GM12878 (cell line): ENCODE data around the gene MAT2B. TPM values are rescaled to one million over a fixed set of nuclear protein-coding genes. Genes with fewer than 3 reads are reported as not detected.
A peak's percentile ranks its signal among the peaks of the same experiment; 100 is the strongest.

Experiments used
- BHLHE40 ChIP-seq, 2 experiments: fragments of 450-650 bp in 1 of 2; IDR thresholded peaks; 2 replicates each; pipeline ENCODE4 v1.6.1; 2011 to 2017; ENCODE audit warnings: low read depth in 2 of 2, borderline replicate concordance in 1 of 2, improper control_type of control experiment in 1 of 2, low read length in 1 of 2, mild to moderate bottlenecking in 1 of 2
- ESRRA ChIP-seq: IDR thresholded peaks from 2 replicates; pipeline ENCODE4 v1.6.1; 2012; ENCODE audit warnings: mild to moderate bottlenecking, low read length, improper control_type of control experiment
- FOXM1 ChIP-seq: IDR thresholded peaks from 2 replicates; pipeline ENCODE4 v1.6.1; 2012; ENCODE audit warnings: low read depth, mild to moderate bottlenecking, inconsistent platforms, low read length, moderate library complexity
- HDAC6 ChIP-seq: fragments of 200-600 bp; sonication (generic); IDR thresholded peaks from one replicate; pipeline ENCODE4 v1.8.0; 2017; ENCODE audit warnings: antibody characterized with exemption; ENCODE audit not compliant: unreplicated experiment
- IRF3 ChIP-seq: fragments of 450-650 bp; IDR thresholded peaks from 2 replicates; pipeline ENCODE4 v1.6.1; 2014; ENCODE audit warnings: mild to moderate bottlenecking
- JUNB ChIP-seq: IDR thresholded peaks from 2 replicates; pipeline ENCODE4 v1.6.1; 2016; ENCODE audit warnings: antibody characterized with exemption, mild to moderate bottlenecking
- KDM1A ChIP-seq: fragments of 200-600 bp; sonication (generic); IDR thresholded peaks from 2 replicates; pipeline ENCODE4 v1.6.1; 2016; ENCODE audit warnings: borderline replicate concordance
- MEF2B ChIP-seq: fragments of 450-650 bp; IDR thresholded peaks from 2 replicates; pipeline ENCODE4 v1.6.1; 2018; ENCODE audit warnings: mild to moderate bottlenecking, moderate library complexity; ENCODE audit not compliant: partially characterized antibody, poor library complexity, severe bottlenecking
- MLLT1 ChIP-seq: fragments of 450-650 bp; IDR thresholded peaks from 2 replicates; pipeline ENCODE4 v1.6.1; 2016; ENCODE audit warnings: mild to moderate bottlenecking
- NFYA ChIP-seq: IDR thresholded peaks from 2 replicates; pipeline ENCODE4 v1.6.1; 2011; ENCODE audit warnings: low read depth, mild to moderate bottlenecking, low read length, improper control_type of control experiment, borderline replicate concordance
- NFYB ChIP-seq: IDR thresholded peaks from 2 replicates; pipeline ENCODE4 v1.6.1; 2011; ENCODE audit warnings: low read depth, mild to moderate bottlenecking, low read length, improper control_type of control experiment, moderate library complexity; ENCODE audit not compliant: insufficient read depth
- PAX5 ChIP-seq: IDR thresholded peaks from 2 replicates; pipeline ENCODE4 v1.6.1; 2011; ENCODE audit warnings: low read depth, low read length, borderline replicate concordance
- PKNOX1 ChIP-seq: fragments of 450-650 bp; IDR thresholded peaks from 2 replicates; pipeline ENCODE4 v1.6.1; 2016; ENCODE audit warnings: mild to moderate bottlenecking
- SMARCA5 ChIP-seq: fragments of 450-650 bp; IDR thresholded peaks from 2 replicates; pipeline ENCODE4 v1.6.1; 2017; ENCODE audit warnings: mild to moderate bottlenecking
- SP1 ChIP-seq: IDR thresholded peaks from one replicate; pipeline ENCODE4 v1.6.1; 2011; ENCODE audit warnings: low read depth, low read length
- STAT1 ChIP-seq: fragments of 450-650 bp; conservative IDR thresholded peaks from 2 replicates; pipeline ENCODE4 v1.6.1; 2014; ENCODE audit warnings: antibody characterized with exemption, mild to moderate bottlenecking
- STAT3 ChIP-seq: IDR thresholded peaks from 2 replicates; pipeline ENCODE4 v1.6.1; 2011; ENCODE audit warnings: low read depth, low read length, improper control_type of control experiment
- TCF3 ChIP-seq: IDR thresholded peaks from 2 replicates; pipeline ENCODE4 v1.6.1; 2012; ENCODE audit warnings: low read depth, mild to moderate bottlenecking, low read length, borderline replicate concordance; ENCODE audit not compliant: insufficient read depth
- ZNF384 ChIP-seq: IDR thresholded peaks from 2 replicates; pipeline ENCODE4 v1.6.1; 2012; ENCODE audit warnings: low read depth, mild to moderate bottlenecking, low read length, improper control_type of control experiment, borderline replicate concordance
- ZSCAN29 ChIP-seq: fragments of 450-650 bp; IDR thresholded peaks from 2 replicates; pipeline ENCODE4 v1.6.1; 2017; ENCODE audit warnings: mild to moderate bottlenecking, moderate library complexity
- polyA plus RNA-seq, 11 experiments: library from polyadenylated mRNA; depleted of rRNA in 4 of 11; unstranded in 6 of 11; stranded (reverse) in 5 of 11; fragments of >200 nt; fragmentation: Nextera tagmentation in 4 of 11; fragmentation: Illumina TruSeq in 1 of 11; extraction: Ambion mirVana in 4 of 11; extraction: Trizol in 1 of 11; gene quantifications; 1 replicate in 1 of 11; 2 replicates in 10 of 11; pipeline versions ENCODE4 v1.2.1 to v1.2.3, GENCODE V29; 2011 to 2016; ENCODE audit warnings: inconsistent platforms in 2 of 11, missing spikeins in 2 of 11, low read depth in 1 of 11
- total RNA-seq, 4 experiments: library from RNA; depleted of rRNA in 3 of 4; stranded (reverse); fragments of >200 nt in 3 of 4; fragmentation: Illumina TruSeq in 1 of 4; extraction: Trizol in 1 of 4; gene quantifications; 2 replicates each; pipeline versions ENCODE4 v1.2.1 to v1.2.3, GENCODE V29; 2013 to 2021
- TF ChIP-seq, protein P1 (sequence below): fragments of 450-650 bp; IDR thresholded peaks from 2 replicates; pipeline ENCODE4 v1.6.1; 2017; ENCODE audit warnings: mild to moderate bottlenecking, moderate library complexity

The MAT2B gene
- total and polyA plus RNA-seq, 10 of the 15 experiments (the other 5 are each of a cell fraction or from before 2014, with no cell fraction given), result 43.2 to 122 (median 63.7) TPM

DNA sequence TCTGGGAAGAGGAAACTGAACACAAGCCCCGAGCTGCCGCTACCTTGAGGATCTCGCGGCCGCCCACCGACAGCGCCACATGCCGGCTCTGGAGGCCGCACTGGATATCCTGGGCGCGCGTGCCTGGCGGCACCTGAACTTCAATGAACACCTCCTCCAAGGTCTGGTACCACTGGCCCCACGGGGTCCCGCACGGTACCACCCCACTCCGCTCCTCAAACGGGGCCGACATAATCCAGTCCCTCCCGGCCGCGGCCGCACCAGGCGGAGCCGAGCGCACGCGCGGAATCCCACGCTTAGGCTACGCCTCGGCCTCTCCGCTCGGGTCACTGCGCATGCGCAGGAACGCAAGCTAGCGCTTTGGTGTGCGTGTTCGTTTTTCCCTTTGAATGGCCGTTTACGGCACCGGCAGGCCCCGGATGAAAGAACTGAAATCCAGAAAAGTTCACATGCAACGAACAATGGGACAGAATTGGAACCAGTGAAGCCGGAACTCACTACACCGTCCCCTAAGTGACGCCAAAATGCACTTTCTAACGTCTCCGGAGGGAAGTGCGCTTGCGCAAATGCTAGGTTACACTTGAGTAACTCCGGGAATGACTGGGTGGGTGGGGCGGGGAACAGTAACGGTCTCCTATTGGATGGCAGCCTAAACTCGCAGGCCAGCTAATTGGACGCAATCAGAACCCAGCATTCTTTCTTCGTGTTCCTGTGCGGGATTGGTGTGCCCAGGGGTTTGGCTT lies 45.4 kb upstream of the MAT2B start, which contains the start of gene NUDCD2 (continued):
- TF ChIP-seq PKNOX1 (no peak), ESRRA (no peak), STAT1 (0 out of 2 replicates have a peak, but pooled peaks have one; percentile 63), IRF3 (peak; percentile 44), KDM1A (no peak), HDAC6 (no peak), FOXM1 (no peak), TCF3 (no peak), NFYB (peak; percentile 86), SMARCA5 (no peak), STAT3 (no peak), MLLT1 (peak; percentile 86), ZSCAN29 (no peak), BHLHE40 (IDR thresholded peaks at IDR 0.05; ENCODE audit: borderline replicate concordance in 1 of 2, low read depth in 2 of 2, low read length in 1 of 2) (peak; percentile 65 to 91; a peak in 3 of 4 replicates), PAX5 (peak; percentile 82), MEF2B (no peak), SP1 (peak; percentile 87), NFYA (no peak), JUNB (peak; percentile 27; the same call in 1 of the 2 replicates), ZNF384 (no peak)
- TF ChIP-seq, protein P1, sequence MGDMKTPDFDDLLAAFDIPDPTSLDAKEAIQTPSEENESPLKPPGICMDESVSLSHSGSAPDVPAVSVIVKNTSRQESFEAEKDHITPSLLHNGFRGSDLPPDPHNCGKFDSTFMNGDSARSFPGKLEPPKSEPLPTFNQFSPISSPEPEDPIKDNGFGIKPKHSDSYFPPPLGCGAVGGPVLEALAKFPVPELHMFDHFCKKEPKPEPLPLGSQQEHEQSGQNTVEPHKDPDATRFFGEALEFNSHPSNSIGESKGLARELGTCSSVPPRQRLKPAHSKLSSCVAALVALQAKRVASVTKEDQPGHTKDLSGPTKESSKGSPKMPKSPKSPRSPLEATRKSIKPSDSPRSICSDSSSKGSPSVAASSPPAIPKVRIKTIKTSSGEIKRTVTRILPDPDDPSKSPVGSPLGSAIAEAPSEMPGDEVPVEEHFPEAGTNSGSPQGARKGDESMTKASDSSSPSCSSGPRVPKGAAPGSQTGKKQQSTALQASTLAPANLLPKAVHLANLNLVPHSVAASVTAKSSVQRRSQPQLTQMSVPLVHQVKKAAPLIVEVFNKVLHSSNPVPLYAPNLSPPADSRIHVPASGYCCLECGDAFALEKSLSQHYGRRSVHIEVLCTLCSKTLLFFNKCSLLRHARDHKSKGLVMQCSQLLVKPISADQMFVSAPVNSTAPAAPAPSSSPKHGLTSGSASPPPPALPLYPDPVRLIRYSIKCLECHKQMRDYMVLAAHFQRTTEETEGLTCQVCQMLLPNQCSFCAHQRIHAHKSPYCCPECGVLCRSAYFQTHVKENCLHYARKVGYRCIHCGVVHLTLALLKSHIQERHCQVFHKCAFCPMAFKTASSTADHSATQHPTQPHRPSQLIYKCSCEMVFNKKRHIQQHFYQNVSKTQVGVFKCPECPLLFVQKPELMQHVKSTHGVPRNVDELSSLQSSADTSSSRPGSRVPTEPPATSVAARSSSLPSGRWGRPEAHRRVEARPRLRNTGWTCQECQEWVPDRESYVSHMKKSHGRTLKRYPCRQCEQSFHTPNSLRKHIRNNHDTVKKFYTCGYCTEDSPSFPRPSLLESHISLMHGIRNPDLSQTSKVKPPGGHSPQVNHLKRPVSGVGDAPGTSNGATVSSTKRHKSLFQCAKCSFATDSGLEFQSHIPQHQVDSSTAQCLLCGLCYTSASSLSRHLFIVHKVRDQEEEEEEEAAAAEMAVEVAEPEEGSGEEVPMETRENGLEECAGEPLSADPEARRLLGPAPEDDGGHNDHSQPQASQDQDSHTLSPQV, result no peak
